Activated effector memory CD4-positive, alpha-beta T cell treated with anti-CD3 and anti-CD28 coated beads, Interleukin-2, amount 50 U/mL, for 16 hours (primary cell): ENCODE results near the gene POMGNT1.

Experiments
- DNase-seq: peaks from one replicate; pipeline ENCODE4 v3.0.0-alpha.2; 2020

The POMGNT1 gene

GRCh38 chr1:46206399-46206798, 8.2 kb upstream of the POMGNT1 start:
- DNase-seq, result no peak

GRCh38 chr1:46205791-46206190, 7.6 kb upstream of the POMGNT1 start:
- no peak for DNase-seq

GRCh38 chr1:46205141-46205540, 6.9 kb upstream of the POMGNT1 start:
- no peak for DNase-seq

GRCh38 chr1:46204406-46204742, 6.1 kb upstream of the POMGNT1 start:
- DNase-seq, result no peak

- DNase-seq, result no peak
Measured at GRCh38 chr1:46203738-46204405, 5.6 kb upstream of the POMGNT1 start.

GRCh38 chr1:46199233-46199749, 1.1 kb upstream of the POMGNT1 start:
- no peak for DNase-seq

- no peak for DNase-seq
Measured at GRCh38 chr1:46197560-46197963, 672 bp downstream of the POMGNT1 start.

- DNase-seq, result no peak
Measured at GRCh38 chr1:46196609-46197008, 1.6 kb downstream of the POMGNT1 start.

- no peak for DNase-seq
Measured at GRCh38 chr1:46194641-46195193, 3.5 kb downstream of the POMGNT1 start.

GRCh38 chr1:46193984-46194570, 4.2 kb downstream of the POMGNT1 start:
- DNase-seq, result no peak

GRCh38 chr1:46193285-46193684, 4.9 kb downstream of the POMGNT1 start:
- DNase-seq, result no peak

GRCh38 chr1:46192171-46192570, 6.1 kb downstream of the POMGNT1 start:
- DNase-seq, result no peak

- DNase-seq, result no peak
Measured at GRCh38 chr1:46191033-46191701, 7.1 kb downstream of the POMGNT1 start.

- no peak for DNase-seq
Measured at GRCh38 chr1:46190539-46190938, 7.7 kb downstream of the POMGNT1 start.

- DNase-seq, result no peak
Measured at GRCh38 chr1:46188295-46189030, 9.8 kb downstream of the POMGNT1 start.

GRCh38 chr1:46187106-46187869, 10.9 kb downstream of the POMGNT1 start:
- no peak for DNase-seq

GRCh38 chr1:46186076-46186475, 12.2 kb downstream of the POMGNT1 start:
- no peak for DNase-seq

GRCh38 chr1:46184920-46185658, 13.1 kb downstream of the POMGNT1 start:
- DNase-seq, result peak; percentile 83

GRCh38 chr1:46183926-46184557, 14.2 kb downstream of the POMGNT1 start:
- no peak for DNase-seq

GRCh38 chr1:46183079-46183847, 15.0 kb downstream of the POMGNT1 start:
- DNase-seq, result no peak
